ENCODE measurements around the gene MYL12A. TPM values are rescaled to one million over a fixed set of nuclear protein-coding genes. Genes with fewer than 3 reads are reported as not detected.

The MYL12A gene
- polyA plus RNA-seq, 1 donor: 280 TPM

- Histone ChIP-seq H3K27me3 (ENCODE audit: control insufficient read depth, insufficient read depth, low read length) (no peaks in the 10 kb centered on the region), H3K27ac (ENCODE audit: low read length) (no peak overlapping the region), H3K4me1 (ENCODE audit: control insufficient read depth, insufficient read depth, low read length) (peaks cover 26% of the 10 kb centered on the region), H3K4me3 (ENCODE audit: low read length) (no peak overlapping the region), H3K9me3 (ENCODE audit: control insufficient read depth, low read depth, low read length) (no peaks in the 10 kb centered on the region), H3K36me3 (ENCODE audit: control insufficient read depth, insufficient read depth, low read length) (no peaks in the 10 kb centered on the region)
- 71% methylated on average over 1 of the region's 1 CpG for WGBS (ENCODE audit: insufficient coverage, low lambda C conversion rate)
- DNase-seq: no peak
Observed at GRCh38 chr18:3223356-3223755, 24.2 kb upstream of the MYL12A start.

- Histone ChIP-seq H3K27me3 (ENCODE audit: control insufficient read depth, insufficient read depth, low read length) (no peaks in the 10 kb centered on the region), H3K9me3 (ENCODE audit: control insufficient read depth, low read depth, low read length) (no peaks in the 10 kb centered on the region), H3K27ac (ENCODE audit: low read length) (no peak overlapping the region), H3K4me3 (ENCODE audit: low read length) (no peak overlapping the region), H3K4me1 (ENCODE audit: control insufficient read depth, insufficient read depth, low read length) (peaks cover 19% of the 10 kb centered on the region), H3K36me3 (ENCODE audit: control insufficient read depth, insufficient read depth, low read length) (no peaks in the 10 kb centered on the region)
- WGBS (ENCODE audit: insufficient coverage, low lambda C conversion rate): no CpG with 5 or more reads among the region's 3 CpGs
- DNase-seq: no peak
Observed at GRCh38 chr18:3224223-3224622, 23.4 kb upstream of the MYL12A start.

GRCh38 chr18:3225588-3225987 lies 22.0 kb upstream of the MYL12A start:
- WGBS (ENCODE audit: insufficient coverage, low lambda C conversion rate): no CpG with 5 or more reads among the region's 3 CpGs
- H3K36me3 ChIP-seq (ENCODE audit: control insufficient read depth, insufficient read depth, low read length): no peaks in the 10 kb centered on the region
- H3K9me3 ChIP-seq (ENCODE audit: control insufficient read depth, low read depth, low read length): no peaks in the 10 kb centered on the region
- H3K4me3 ChIP-seq (ENCODE audit: low read length): no peak overlapping the region
- H3K27ac ChIP-seq (ENCODE audit: low read length): peak overlapping the region; percentile 61
- peak in 1 of 2 donors; percentile 72 for DNase-seq
- no peaks in the 10 kb centered on the region for H3K27me3 ChIP-seq (ENCODE audit: control insufficient read depth, insufficient read depth, low read length)
- H3K4me1 ChIP-seq (ENCODE audit: control insufficient read depth, insufficient read depth, low read length): peaks cover 11% of the 10 kb centered on the region

DNA sequence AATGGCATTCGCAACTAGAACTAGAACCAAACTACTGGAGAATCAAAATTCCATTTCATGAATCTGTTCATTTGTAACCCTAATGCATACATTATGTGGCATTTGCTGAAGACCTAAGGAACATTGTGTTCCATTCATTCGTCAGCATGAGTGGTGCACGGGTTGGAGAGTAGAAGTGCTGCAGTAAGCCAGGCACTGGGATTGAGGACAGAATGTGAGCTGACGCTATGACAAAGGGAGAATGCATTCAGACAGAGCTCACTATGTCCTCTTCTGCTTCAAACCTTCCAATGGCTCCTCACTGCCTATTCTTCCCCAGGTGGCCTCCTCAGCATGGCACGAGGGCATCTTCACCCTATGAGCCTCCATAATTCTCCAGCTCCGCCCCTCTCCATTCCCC lies 21.6 kb upstream of the MYL12A start:
- H3K36me3 ChIP-seq (ENCODE audit: control insufficient read depth, insufficient read depth, low read length): no peaks in the 10 kb centered on the region
- peaks cover 11% of the 10 kb centered on the region for H3K4me1 ChIP-seq (ENCODE audit: control insufficient read depth, insufficient read depth, low read length)
- no peaks in the 10 kb centered on the region for H3K27me3 ChIP-seq (ENCODE audit: control insufficient read depth, insufficient read depth, low read length)
- no peaks in the 10 kb centered on the region for H3K9me3 ChIP-seq (ENCODE audit: control insufficient read depth, low read depth, low read length)
- no peak for DNase-seq
- peak overlapping the region; percentile 61 for H3K27ac ChIP-seq (ENCODE audit: low read length)
- 100% methylated on average over 2 of the region's 6 CpGs for WGBS (ENCODE audit: insufficient coverage, low lambda C conversion rate)
- H3K4me3 ChIP-seq (ENCODE audit: low read length): no peak overlapping the region

GRCh38 chr18:3230401-3231334 lies 16.9 kb upstream of the MYL12A start:
- H3K4me3 ChIP-seq (ENCODE audit: low read length): no peak overlapping the region
- H3K27ac ChIP-seq (ENCODE audit: low read length): no peak overlapping the region
- WGBS (ENCODE audit: insufficient coverage, low lambda C conversion rate): no CpG with 5 or more reads among the region's 9 CpGs
- H3K27me3 ChIP-seq (ENCODE audit: control insufficient read depth, insufficient read depth, low read length): no peaks in the 10 kb centered on the region
- no peaks in the 10 kb centered on the region for H3K9me3 ChIP-seq (ENCODE audit: control insufficient read depth, low read depth, low read length)
- peaks cover 4% of the 10 kb centered on the region for H3K4me1 ChIP-seq (ENCODE audit: control insufficient read depth, insufficient read depth, low read length)
- no peak for DNase-seq
- no peaks in the 10 kb centered on the region for H3K36me3 ChIP-seq (ENCODE audit: control insufficient read depth, insufficient read depth, low read length)

DNA sequence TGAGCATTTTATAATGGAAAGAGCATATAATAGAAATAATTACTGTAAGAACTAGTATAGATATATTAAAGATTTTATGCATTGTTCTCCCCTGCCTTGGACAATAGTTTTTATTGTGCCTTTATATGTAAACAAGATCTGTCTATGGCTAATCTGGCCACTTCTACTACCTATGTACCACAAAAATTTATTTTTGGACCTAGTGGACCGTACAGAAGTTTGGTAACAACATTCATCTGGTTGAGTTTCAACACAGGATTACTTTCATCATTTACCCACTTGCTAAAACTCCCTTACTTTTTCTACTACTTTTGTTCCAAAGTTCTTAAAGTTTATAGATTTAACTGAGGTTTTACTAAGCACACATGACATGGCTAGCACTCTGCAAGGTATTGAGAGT lies 14.6 kb upstream of the MYL12A start:
- 86% methylated on average over 1 of the region's 1 CpG for WGBS (ENCODE audit: insufficient coverage, low lambda C conversion rate)
- Histone ChIP-seq H3K27ac (ENCODE audit: low read length) (peak overlapping the region; percentile 15), H3K9me3 (ENCODE audit: control insufficient read depth, low read depth, low read length) (no peaks in the 10 kb centered on the region), H3K4me3 (ENCODE audit: low read length) (no peak overlapping the region), H3K27me3 (ENCODE audit: control insufficient read depth, insufficient read depth, low read length) (no peaks in the 10 kb centered on the region), H3K4me1 (ENCODE audit: control insufficient read depth, insufficient read depth, low read length) (no peaks in the 10 kb centered on the region), H3K36me3 (ENCODE audit: control insufficient read depth, insufficient read depth, low read length) (no peaks in the 10 kb centered on the region)
- no peak for DNase-seq

DNA sequence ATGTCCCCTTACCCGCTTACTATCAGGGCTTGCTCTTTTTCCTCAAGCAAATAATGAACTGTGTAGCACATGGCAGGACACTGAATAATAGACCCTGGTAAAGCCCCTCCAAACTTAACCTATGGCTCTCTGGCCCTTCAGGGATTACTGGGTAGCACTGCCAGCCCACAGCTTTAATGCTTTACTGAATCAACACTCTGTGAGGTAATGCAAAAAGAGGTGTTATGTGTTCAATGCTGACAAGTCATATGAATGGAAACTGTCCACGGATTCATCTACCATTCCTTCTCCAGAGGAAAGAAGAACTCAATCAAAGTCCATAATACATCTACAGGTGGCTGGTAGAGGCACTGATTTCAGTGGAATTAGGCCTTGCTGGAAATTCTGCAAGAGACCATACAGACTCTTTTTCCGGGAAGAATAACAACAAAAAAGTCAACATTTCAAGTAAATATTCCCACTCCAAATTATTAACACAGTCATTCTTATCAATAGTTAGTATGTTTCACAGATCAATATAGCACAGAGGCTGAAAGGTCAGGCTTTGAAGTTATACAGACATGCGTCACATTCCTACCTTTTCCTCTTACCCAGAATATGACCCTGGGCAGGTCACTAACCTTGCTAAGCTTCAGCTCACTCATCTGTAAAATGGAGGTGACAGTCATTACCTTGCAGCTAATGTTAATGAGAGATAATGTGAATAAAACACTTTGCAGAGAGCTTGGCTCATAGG lies 14.0 kb upstream of the MYL12A start:
- H3K4me1 ChIP-seq (ENCODE audit: control insufficient read depth, insufficient read depth, low read length): no peaks in the 10 kb centered on the region
- DNase-seq: peak in 1 of 2 donors; percentile 40
- H3K36me3 ChIP-seq (ENCODE audit: control insufficient read depth, insufficient read depth, low read length): no peaks in the 10 kb centered on the region
- H3K27me3 ChIP-seq (ENCODE audit: control insufficient read depth, insufficient read depth, low read length): no peaks in the 10 kb centered on the region
- WGBS (ENCODE audit: insufficient coverage, low lambda C conversion rate): no CpG with 5 or more reads among the region's 4 CpGs
- no peaks in the 10 kb centered on the region for H3K9me3 ChIP-seq (ENCODE audit: control insufficient read depth, low read depth, low read length)
- H3K27ac ChIP-seq (ENCODE audit: low read length): peak overlapping the region; percentile 15
- no peak overlapping the region for H3K4me3 ChIP-seq (ENCODE audit: low read length)

DNA sequence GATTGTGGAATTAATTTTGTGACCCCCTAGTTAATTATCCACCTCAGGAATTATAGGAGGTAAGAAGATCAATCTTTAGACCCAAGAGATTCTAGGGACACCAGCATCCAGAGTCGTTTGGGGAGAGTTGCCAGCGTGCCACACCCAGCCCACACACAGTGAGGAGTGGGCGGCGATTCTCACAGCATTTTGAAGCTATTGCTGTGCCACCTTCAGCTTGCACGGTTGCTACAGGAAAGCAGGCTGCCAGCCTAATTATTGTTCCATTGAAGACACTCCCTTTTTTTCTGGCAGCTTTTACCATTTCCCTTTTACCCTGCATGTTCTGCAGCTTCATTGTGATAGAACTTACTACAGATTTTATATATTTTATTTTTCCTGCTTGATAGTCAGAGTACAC lies 13.1 kb upstream of the MYL12A start:
- DNase-seq: no peak
- H3K9me3 ChIP-seq (ENCODE audit: control insufficient read depth, low read depth, low read length): no peaks in the 10 kb centered on the region
- H3K4me1 ChIP-seq (ENCODE audit: control insufficient read depth, insufficient read depth, low read length): no peaks in the 10 kb centered on the region

DNA sequence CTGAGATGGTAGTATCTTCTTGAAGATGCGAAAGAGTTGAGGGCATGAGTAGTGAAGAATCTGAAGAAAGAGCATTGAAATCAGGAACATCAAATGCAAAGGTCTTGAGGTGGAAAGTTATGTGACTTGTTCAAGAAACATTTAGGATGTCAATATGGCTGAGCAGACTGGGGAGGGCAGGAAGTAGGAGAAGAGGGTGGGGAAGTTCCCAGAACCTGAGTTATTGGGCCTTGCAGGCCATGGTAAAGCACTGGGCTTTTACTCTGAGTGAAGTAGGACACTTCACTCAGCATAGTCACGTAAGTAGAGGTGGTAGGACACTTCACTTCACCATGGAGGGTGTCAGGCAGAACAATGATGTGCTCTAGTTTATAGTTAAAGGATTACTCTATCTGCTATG lies 11.8 kb upstream of the MYL12A start:
- DNase-seq: no peak
- WGBS (ENCODE audit: insufficient coverage, low lambda C conversion rate): 100% methylated on average over 2 of the region's 2 CpGs
- H3K27ac ChIP-seq (ENCODE audit: low read length): no peak overlapping the region
- H3K36me3 ChIP-seq (ENCODE audit: control insufficient read depth, insufficient read depth, low read length): no peaks in the 10 kb centered on the region
- no peaks in the 10 kb centered on the region for H3K9me3 ChIP-seq (ENCODE audit: control insufficient read depth, low read depth, low read length)
- H3K4me1 ChIP-seq (ENCODE audit: control insufficient read depth, insufficient read depth, low read length): no peaks in the 10 kb centered on the region
- H3K27me3 ChIP-seq (ENCODE audit: control insufficient read depth, insufficient read depth, low read length): no peaks in the 10 kb centered on the region
- no peak overlapping the region for H3K4me3 ChIP-seq (ENCODE audit: low read length)

More for the DNA sequence above, 13.1 kb upstream of the MYL12A start:
- H3K36me3 ChIP-seq (ENCODE audit: control insufficient read depth, insufficient read depth, low read length): no peaks in the 10 kb centered on the region
- H3K27me3 ChIP-seq (ENCODE audit: control insufficient read depth, insufficient read depth, low read length): no peaks in the 10 kb centered on the region
- WGBS (ENCODE audit: insufficient coverage, low lambda C conversion rate): no CpG with 5 or more reads among the region's 5 CpGs
- no peak overlapping the region for H3K4me3 ChIP-seq (ENCODE audit: low read length)
- H3K27ac ChIP-seq (ENCODE audit: low read length): no peak overlapping the region

DNA sequence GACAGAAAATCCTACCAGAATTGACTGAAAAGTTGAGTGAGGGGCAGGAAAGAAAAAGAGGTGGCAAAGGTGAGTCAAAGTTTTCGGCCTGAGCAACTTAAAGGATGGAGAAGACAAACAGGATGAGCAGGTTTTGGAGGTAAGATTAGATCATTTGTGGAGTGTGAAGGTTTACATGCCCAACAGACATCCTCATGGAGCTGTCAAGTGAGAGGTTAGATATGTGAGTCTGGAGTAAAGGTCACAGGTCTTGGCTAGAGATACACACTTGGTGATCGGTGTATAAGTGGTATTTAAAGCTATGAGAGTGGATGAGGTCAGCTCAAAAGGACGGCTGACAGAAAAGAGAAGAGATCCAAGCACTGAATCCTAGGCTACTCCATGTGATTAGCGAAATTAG lies 11.1 kb upstream of the MYL12A start:
- H3K4me1 ChIP-seq (ENCODE audit: control insufficient read depth, insufficient read depth, low read length): no peaks in the 10 kb centered on the region
- H3K36me3 ChIP-seq (ENCODE audit: control insufficient read depth, insufficient read depth, low read length): no peaks in the 10 kb centered on the region
- H3K4me3 ChIP-seq (ENCODE audit: low read length): no peak overlapping the region
- H3K27me3 ChIP-seq (ENCODE audit: control insufficient read depth, insufficient read depth, low read length): no peaks in the 10 kb centered on the region
- no peak for DNase-seq
- 80% methylated on average over 2 of the region's 4 CpGs for WGBS (ENCODE audit: insufficient coverage, low lambda C conversion rate)
- peaks cover 4% of the 10 kb centered on the region for H3K9me3 ChIP-seq (ENCODE audit: control insufficient read depth, low read depth, low read length)
- no peak overlapping the region for H3K27ac ChIP-seq (ENCODE audit: low read length)

Measured in large intestine (tissue), 3 donors.